Stimulated activated CD8-positive, alpha-beta memory T cell treated with anti-CD3 and anti-CD28 coated beads, Interleukin-15, amount 100 ng/mL, for 48 hours (primary cell): Measurements from ENCODE around the gene PARVA.

Experiments used
- DNase-seq, 2 donors: peaks; one replicate each; pipeline ENCODE4 v3.0.0-alpha.2; 2020; ENCODE audit warnings: low read depth in 2 of 2

The PARVA gene

GRCh38 chr11:12546660-12547059, 169.3 kb downstream of the PARVA start:
- no peak for DNase-seq

- DNase-seq: no peak
These were observed 170.7 kb downstream of the PARVA start for GRCh38 chr11:12547953-12548650.

- no peak for DNase-seq
These were observed 175.3 kb downstream of the PARVA start for GRCh38 chr11:12552692-12553091.

GRCh38 chr11:12554122-12554521, 176.8 kb downstream of the PARVA start:
- DNase-seq: no peak

- DNase-seq: no peak
These were observed 178.8 kb downstream of the PARVA start for GRCh38 chr11:12556155-12556554.

GRCh38 chr11:12556788-12557384, 179.5 kb downstream of the PARVA start:
- no peak for DNase-seq

GRCh38 chr11:12559011-12559410, 181.6 kb downstream of the PARVA start:
- DNase-seq: no peak

GRCh38 chr11:12560362-12560761, 183.0 kb downstream of the PARVA start:
- DNase-seq: no peak

- no peak for DNase-seq
These were observed 183.5 kb downstream of the PARVA start for GRCh38 chr11:12560861-12561260.

- no peak for DNase-seq
These were observed 186.6 kb downstream of the PARVA start for GRCh38 chr11:12564012-12564411.

- DNase-seq: no peak
These were observed 188.0 kb downstream of the PARVA start for GRCh38 chr11:12565406-12565805.

- DNase-seq: no peak
These were observed 190.5 kb downstream of the PARVA start for GRCh38 chr11:12567746-12568460.

- DNase-seq: no peak
These were observed 192.4 kb downstream of the PARVA start for GRCh38 chr11:12569499-12570425.

- DNase-seq: no peak
These were observed 196.5 kb downstream of the PARVA start for GRCh38 chr11:12573707-12574485.

GRCh38 chr11:12577725-12578644, 200.6 kb downstream of the PARVA start:
- DNase-seq: no peak

GRCh38 chr11:12581416-12581815, 204.0 kb downstream of the PARVA start:
- DNase-seq: no peak

GRCh38 chr11:12581923-12582322, 204.6 kb downstream of the PARVA start:
- no peak for DNase-seq
